ENCODE measurements around the gene PGLYRP1. TPM values are rescaled to one million over a fixed set of nuclear protein-coding genes. Genes with fewer than 3 reads are reported as not detected.
A peak's percentile ranks its signal among the peaks of the same experiment; 100 is the strongest.

The PGLYRP1 gene
- total RNA-seq, 1 experiment from 2014 or later = not detected

GRCh38 chr19:46067691-46068090 is 44.8 kb upstream of the PGLYRP1 start:
- BruUV-seq (replicated peaks) = no TSS peak
- ATAC-seq (no peak), DNase-seq (ENCODE audit: low read depth, low spot score) (no peak)
- no peaks in the 10 kb centered on the region for H3K9me3 ChIP-seq (ENCODE audit: control insufficient read depth in 1 of 2, insufficient read depth in 1 of 2, low read depth in 1 of 2, low read length in 2 of 2)
- H3K9ac ChIP-seq (ENCODE audit: low read length) = no peak overlapping the region
- CTCF ChIA-PET = interaction anchor here (1.0 to 2.1 kb wide), 4 partner anchors 8 to 39 kb away, joined by 3 to 13 read pairs (median 7); no protein-coding TSS in a partner anchor
- peaks cover 30 to 35% of the 10 kb centered on the region in 2 experiments for H3K4me1 ChIP-seq (ENCODE audit: control insufficient read depth in 1 of 2, insufficient read depth in 2 of 2, low read length in 2 of 2)
- intact Hi-C loops (cut with micrococcal nuclease) = no loop called here
- no peak overlapping the region for H3K27ac ChIP-seq (ENCODE audit: low read depth, low read length)
- H3K4me3 ChIP-seq (replicated peaks in 1 of 2; ENCODE audit: low read depth in 1 of 2, low read length in 2 of 2) = 0 out of 4 replicates have a peak overlapping the region, but pooled peaks of 1 of the 2 experiments have one; percentile 11
- no peak overlapping the region for H2AFZ ChIP-seq (ENCODE audit: low read depth, low read length, poor library complexity, severe bottlenecking)
- H3K36me3 ChIP-seq (ENCODE audit: control insufficient read depth in 1 of 2, insufficient read depth in 2 of 2, low read length in 2 of 2) = no peaks in the 10 kb centered on the region
- TF ChIP-seq SRF (IDR thresholded peaks at IDR 0.05; ENCODE audit: low read depth) (no peak), EGR1 (IDR thresholded peaks at IDR 0.05; ENCODE audit: low read depth) (no peak), POLR2AphosphoS5 (IDR thresholded peaks at IDR 0.05; ENCODE audit: low read depth, low read length) (no peak), SP1 (IDR thresholded peaks at IDR 0.05; ENCODE audit: low read depth) (peak; percentile 16; the same call in 1 of the 2 replicates), EZH2 (IDR thresholded peaks at IDR 0.05) (no peak)
- POLR2A ChIA-PET = no interaction called here
- RAD21 ChIA-PET (ENCODE audit: low non-redundant PET in 1 of 2, low total read pairs in 2 of 2, uncharacterized antibody in 2 of 2, unreplicated experiment in 2 of 2) = no interaction called here
- peak overlapping the region; percentile 61 for H3K4me2 ChIP-seq (ENCODE audit: low read length)
- no peaks in the 10 kb centered on the region for H3K79me2 ChIP-seq (ENCODE audit: insufficient read depth, low read length)
- H3K27me3 ChIP-seq (ENCODE audit: insufficient read depth, low read length) = peaks cover 80% of the 10 kb centered on the region
- no peaks in the 10 kb centered on the region for H4K20me1 ChIP-seq (ENCODE audit: insufficient read depth)
- H3K9me2 ChIP-seq (ENCODE audit: insufficient read depth) = no peaks in the 10 kb centered on the region

GRCh38 chr19:46066471-46066870 is 43.6 kb upstream of the PGLYRP1 start:
- Histone ChIP-seq H3K27me3 (ENCODE audit: insufficient read depth, low read length) (peaks cover 76% of the 10 kb centered on the region), H3K9ac (ENCODE audit: low read length) (no peak overlapping the region), H3K4me3 (replicated peaks in 1 of 2; ENCODE audit: low read depth in 1 of 2, low read length in 2 of 2) (no peak overlapping the region), H3K27ac (ENCODE audit: low read depth, low read length) (no peak overlapping the region), H3K9me3 (ENCODE audit: control insufficient read depth in 1 of 2, insufficient read depth in 1 of 2, low read depth in 1 of 2, low read length in 2 of 2) (no peaks in the 10 kb centered on the region), H3K4me1 (ENCODE audit: control insufficient read depth in 1 of 2, insufficient read depth in 2 of 2, low read length in 2 of 2) (peaks cover 30 to 35% of the 10 kb centered on the region in 2 experiments), H2AFZ (ENCODE audit: low read depth, low read length, poor library complexity, severe bottlenecking) (no peak overlapping the region), H3K79me2 (ENCODE audit: insufficient read depth, low read length) (no peaks in the 10 kb centered on the region), H3K9me2 (ENCODE audit: insufficient read depth) (no peaks in the 10 kb centered on the region), H4K20me1 (ENCODE audit: insufficient read depth) (no peaks in the 10 kb centered on the region), H3K36me3 (ENCODE audit: control insufficient read depth in 1 of 2, insufficient read depth in 2 of 2, low read length in 2 of 2) (no peaks in the 10 kb centered on the region), H3K4me2 (ENCODE audit: low read length) (no peak overlapping the region)
- TF ChIP-seq SRF (IDR thresholded peaks at IDR 0.05; ENCODE audit: low read depth) = no peak
- no peak for TF ChIP-seq POLR2AphosphoS5 (IDR thresholded peaks at IDR 0.05; ENCODE audit: low read depth, low read length)
- no peak for TF ChIP-seq POLR2A (IDR thresholded peaks at IDR 0.05; ENCODE audit: borderline replicate concordance, extremely low read depth, insufficient read depth, insufficient read length)
- TF ChIP-seq FOSL1 (IDR thresholded peaks at IDR 0.05; ENCODE audit: low read depth) = no peak
- no peak for TF ChIP-seq CEBPB (IDR thresholded peaks at IDR 0.05; ENCODE audit: low read depth)
- TF ChIP-seq, protein P1, sequence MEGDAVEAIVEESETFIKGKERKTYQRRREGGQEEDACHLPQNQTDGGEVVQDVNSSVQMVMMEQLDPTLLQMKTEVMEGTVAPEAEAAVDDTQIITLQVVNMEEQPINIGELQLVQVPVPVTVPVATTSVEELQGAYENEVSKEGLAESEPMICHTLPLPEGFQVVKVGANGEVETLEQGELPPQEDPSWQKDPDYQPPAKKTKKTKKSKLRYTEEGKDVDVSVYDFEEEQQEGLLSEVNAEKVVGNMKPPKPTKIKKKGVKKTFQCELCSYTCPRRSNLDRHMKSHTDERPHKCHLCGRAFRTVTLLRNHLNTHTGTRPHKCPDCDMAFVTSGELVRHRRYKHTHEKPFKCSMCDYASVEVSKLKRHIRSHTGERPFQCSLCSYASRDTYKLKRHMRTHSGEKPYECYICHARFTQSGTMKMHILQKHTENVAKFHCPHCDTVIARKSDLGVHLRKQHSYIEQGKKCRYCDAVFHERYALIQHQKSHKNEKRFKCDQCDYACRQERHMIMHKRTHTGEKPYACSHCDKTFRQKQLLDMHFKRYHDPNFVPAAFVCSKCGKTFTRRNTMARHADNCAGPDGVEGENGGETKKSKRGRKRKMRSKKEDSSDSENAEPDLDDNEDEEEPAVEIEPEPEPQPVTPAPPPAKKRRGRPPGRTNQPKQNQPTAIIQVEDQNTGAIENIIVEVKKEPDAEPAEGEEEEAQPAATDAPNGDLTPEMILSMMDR (IDR thresholded peaks at IDR 0.05 in 2 of 3, conservative IDR thresholded peaks at IDR 0.05 in 1 of 3; ENCODE audit: borderline replicate concordance in 1 of 3, insufficient read depth in 1 of 3, low read depth in 2 of 3, low read length in 2 of 3) = no peak
- no peak for TF ChIP-seq ZFX (IDR thresholded peaks at IDR 0.05)
- TF ChIP-seq JUND (IDR thresholded peaks at IDR 0.05) = no peak
- no peak for TF ChIP-seq MAX (IDR thresholded peaks at IDR 0.05)
- TF ChIP-seq EZH2phosphoT487 (IDR thresholded peaks at IDR 0.05; ENCODE audit: borderline replicate concordance) = no peak
- TF ChIP-seq EZH2 (IDR thresholded peaks at IDR 0.05) = no peak
- TF ChIP-seq ZBTB33 (IDR thresholded peaks at IDR 0.05; ENCODE audit: extremely low read depth, insufficient replicate concordance, low read length) = no peak
- TF ChIP-seq SP1 (IDR thresholded peaks at IDR 0.05; ENCODE audit: low read depth) = no peak
- ATAC-seq (no peak), DNase-seq (ENCODE audit: low read depth, low spot score) (no peak)
- ChIA-PET POLR2A (no interaction called here), CTCF (interaction anchor here (1.0 to 2.0 kb wide), 4 partner anchors 9 to 250 kb away, joined by 3 to 5 read pairs (median 3); no protein-coding TSS in a partner anchor), RAD21 (ENCODE audit: low non-redundant PET in 1 of 2, low total read pairs in 2 of 2, uncharacterized antibody in 2 of 2, unreplicated experiment in 2 of 2) (no interaction called here)
- BruUV-seq (replicated peaks) = no TSS peak
- intact Hi-C loops (cut with micrococcal nuclease) = no loop called here

Measured in HCT116 (cell line).